NB4 (cell line): Measurements from ENCODE around the gene SPAG5.

ENCODE experiments used
- DNase-seq: peaks from one replicate; pipeline ENCODE4 v3.0.0; 2010; ENCODE audit warnings: low read depth
- H3K4me3 ChIP-seq: one replicate; pipeline ENCODE4 v1.5.1; 2011; ENCODE audit warnings: mild to moderate bottlenecking, low read depth, low read length, moderate library complexity
- CTCF ChIP-seq: IDR thresholded peaks from one replicate; pipeline ENCODE4 v1.5.1; 2012; ENCODE audit warnings: low read depth, low read length
- MAX ChIP-seq: IDR thresholded peaks from 2 replicates; pipeline ENCODE4 v1.6.1; 2011; ENCODE audit warnings: low read depth, low read length
- MYC ChIP-seq: IDR thresholded peaks from 2 replicates; pipeline ENCODE4 v1.6.1; 2011; ENCODE audit warnings: low read depth, low read length
- POLR2A ChIP-seq: IDR thresholded peaks from 2 replicates; pipeline ENCODE4 v1.6.1; 2011; ENCODE audit warnings: mild to moderate bottlenecking; ENCODE audit not compliant: insufficient read length; ENCODE audit errors: extremely low read depth

Gene SPAG5

DNA sequence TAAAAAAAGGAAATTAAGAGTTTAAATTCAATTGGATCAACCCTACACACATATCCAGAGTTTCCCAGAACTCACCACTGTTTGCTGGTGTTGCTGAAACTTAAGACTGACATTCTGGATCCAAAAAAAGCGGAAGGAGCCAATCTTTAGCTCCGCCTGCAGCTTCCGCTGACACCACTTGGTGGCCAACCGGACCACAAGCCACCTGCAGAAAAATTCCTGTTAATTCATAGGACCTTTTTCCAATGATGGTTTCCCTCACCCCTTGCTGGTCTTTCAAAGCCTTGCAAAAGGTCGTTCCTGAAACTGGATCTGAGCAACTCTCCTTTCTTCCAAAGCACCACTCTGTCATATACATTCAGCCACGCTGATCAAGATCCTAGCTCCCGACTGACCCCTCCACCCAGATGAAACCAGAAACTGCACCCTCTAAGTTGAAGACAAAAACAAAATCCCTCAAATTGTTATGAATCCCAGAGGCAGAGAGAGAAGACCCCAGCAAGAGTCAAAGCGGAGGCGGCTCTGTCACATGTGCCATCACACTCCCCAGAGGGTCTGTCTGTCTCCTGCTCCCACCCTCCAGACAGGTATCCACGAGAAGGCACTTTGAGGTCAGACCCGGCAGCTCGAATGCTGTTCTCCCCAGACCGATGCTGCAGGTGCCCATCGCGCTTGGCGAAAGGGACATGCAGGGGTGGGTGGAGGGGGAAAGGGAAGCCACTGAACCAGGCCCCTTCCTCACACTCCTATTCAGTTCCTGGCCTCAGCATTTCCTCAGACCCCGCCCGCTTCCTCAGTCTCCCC is 45.4 kb upstream of the SPAG5 start:
- peak overlapping the region; percentile 81 for H3K4me3 ChIP-seq
- DNase-seq: peak; percentile 88
- TF ChIP-seq POLR2A: peak; percentile 19
- TF ChIP-seq MYC: no peak; the same call in 1 of the 2 replicates
- peak; percentile 51 for TF ChIP-seq CTCF
- peak; percentile 38; the same call in 1 of the 2 replicates for TF ChIP-seq MAX

GRCh38 chr17:28641579-28641978 is 42.8 kb upstream of the SPAG5 start:
- DNase-seq: no peak
- no peak overlapping the region for H3K4me3 ChIP-seq
- TF ChIP-seq POLR2A: no peak
- no peak for TF ChIP-seq CTCF
- TF ChIP-seq MAX: no peak
- TF ChIP-seq MYC: no peak

- no peak overlapping the region for H3K4me3 ChIP-seq
- DNase-seq: no peak
- TF ChIP-seq MAX (no peak), MYC (no peak), CTCF (no peak), POLR2A (no peak)
Observed at GRCh38 chr17:28635506-28635905, 36.7 kb upstream of the SPAG5 start.

GRCh38 chr17:28634206-28634865 is 35.5 kb upstream of the SPAG5 start:
- no peak for TF ChIP-seq MAX
- no peak for TF ChIP-seq CTCF
- no peak for DNase-seq
- H3K4me3 ChIP-seq: no peak overlapping the region

GRCh38 chr17:28626818-28627217 is 28.0 kb upstream of the SPAG5 start:
- TF ChIP-seq MYC: no peak
- no peak for TF ChIP-seq MAX
- TF ChIP-seq CTCF: no peak
- TF ChIP-seq POLR2A: no peak
- no peak overlapping the region for H3K4me3 ChIP-seq
- no peak for DNase-seq
